Measurements from ENCODE around the gene FUT3. TPM values are rescaled to one million over a fixed set of nuclear protein-coding genes. Genes with fewer than 3 reads are reported as not detected.

The FUT3 gene
- polyA plus RNA-seq, 1 donor (not counting 4 experiments of a cell fraction or from before 2014, with no cell fraction given) = 2.9 TPM

- Histone ChIP-seq H3K4me2 (ENCODE audit: control insufficient read depth, extremely low read depth, insufficient read depth, low read depth, low read length) (no peak overlapping the region), H3K79me2 (ENCODE audit: control insufficient read depth, insufficient read depth, low read length) (no peaks in the 10 kb centered on the region), H3K9me1 (ENCODE audit: control insufficient read depth, extremely low read depth, insufficient read depth, low read length) (no peaks in the 10 kb centered on the region), H3K4me3 (ENCODE audit: control insufficient read depth in 2 of 3, extremely low read depth in 1 of 3, insufficient read depth in 2 of 3, low read depth in 1 of 3, low read length in 3 of 3) (no peak overlapping the region), H4K20me1 (ENCODE audit: control insufficient read depth, extremely low read depth, insufficient read depth, low read length) (no peaks in the 10 kb centered on the region), H3K27me3 (ENCODE audit: control insufficient read depth, extremely low read depth, insufficient read depth, low read length) (peaks cover 19% of the 10 kb centered on the region), H3K9ac (ENCODE audit: control insufficient read depth, extremely low read depth, insufficient read depth, low read length) (no peak overlapping the region), H3K36me3 (ENCODE audit: control insufficient read depth in 2 of 2, extremely low read depth in 1 of 2, insufficient read depth in 2 of 2, low read length in 2 of 2) (no peaks in the 10 kb centered on the region), H3K9me3 (ENCODE audit: control insufficient read depth, low read depth, low read length) (no peaks in the 10 kb centered on the region), H3K4me1 (ENCODE audit: control insufficient read depth, extremely low read depth, insufficient read depth, low read length) (no peaks in the 10 kb centered on the region), H2AFZ (ENCODE audit: control insufficient read depth, low read length) (no peak overlapping the region), H3K27ac (ENCODE audit: control insufficient read depth, insufficient read depth, low read length) (no peak overlapping the region)
- dilution Hi-C loops (cut with MboI; ENCODE audit: extremely low pct_ligation_motif_present, low sequenced_read_pairs) = no loop called here
- no peak for DNase-seq (ENCODE audit: low read depth, low spot score)
- no peak for FAIRE-seq
- TF ChIP-seq EZH2 (IDR thresholded peaks at IDR 0.05; ENCODE audit: low read length) (no peak), CTCF (optimal IDR thresholded peaks at IDR 0.05 in 1 of 3, IDR thresholded peaks at IDR 0.05 in 1 of 3, conservative IDR thresholded peaks at IDR 0.05 in 1 of 3; ENCODE audit: extremely low read depth in 1 of 3, insufficient read depth in 2 of 3, low read length in 3 of 3) (no peak)
These were observed 26.5 kb downstream of the FUT3 start for GRCh38 chr19:5824751-5825150.

- H3K9me3 ChIP-seq (ENCODE audit: control insufficient read depth, low read depth, low read length) = no peaks in the 10 kb centered on the region
- H3K9me1 ChIP-seq (ENCODE audit: control insufficient read depth, extremely low read depth, insufficient read depth, low read length) = no peaks in the 10 kb centered on the region
- no peaks in the 10 kb centered on the region for H3K36me3 ChIP-seq (ENCODE audit: control insufficient read depth in 2 of 2, extremely low read depth in 1 of 2, insufficient read depth in 2 of 2, low read length in 2 of 2)
- FAIRE-seq (no peak), DNase-seq (ENCODE audit: low read depth, low spot score) (no peak)
- peak; percentile 23 to 77 (median 50) for TF ChIP-seq CTCF (optimal IDR thresholded peaks at IDR 0.05 in 1 of 3, IDR thresholded peaks at IDR 0.05 in 1 of 3, conservative IDR thresholded peaks at IDR 0.05 in 1 of 3; ENCODE audit: extremely low read depth in 1 of 3, insufficient read depth in 2 of 3, low read length in 3 of 3)
- TF ChIP-seq EZH2 (IDR thresholded peaks at IDR 0.05; ENCODE audit: low read length) = no peak
- H3K4me2 ChIP-seq (ENCODE audit: control insufficient read depth, extremely low read depth, insufficient read depth, low read depth, low read length) = no peak overlapping the region
- H3K9ac ChIP-seq (ENCODE audit: control insufficient read depth, extremely low read depth, insufficient read depth, low read length) = no peak overlapping the region
- H3K27me3 ChIP-seq (ENCODE audit: control insufficient read depth, extremely low read depth, insufficient read depth, low read length) = peaks cover 9% of the 10 kb centered on the region
- H4K20me1 ChIP-seq (ENCODE audit: control insufficient read depth, extremely low read depth, insufficient read depth, low read length) = no peaks in the 10 kb centered on the region
- no peak overlapping the region for H3K4me3 ChIP-seq (ENCODE audit: control insufficient read depth in 2 of 3, extremely low read depth in 1 of 3, insufficient read depth in 2 of 3, low read depth in 1 of 3, low read length in 3 of 3)
- no peak overlapping the region for H3K27ac ChIP-seq (ENCODE audit: control insufficient read depth, insufficient read depth, low read length)
- dilution Hi-C loops (cut with MboI; ENCODE audit: extremely low pct_ligation_motif_present, low sequenced_read_pairs) = no loop called here
- no peaks in the 10 kb centered on the region for H3K4me1 ChIP-seq (ENCODE audit: control insufficient read depth, extremely low read depth, insufficient read depth, low read length)
- no peak overlapping the region for H2AFZ ChIP-seq (ENCODE audit: control insufficient read depth, low read length)
- H3K79me2 ChIP-seq (ENCODE audit: control insufficient read depth, insufficient read depth, low read length) = no peaks in the 10 kb centered on the region
These were observed 27.5 kb downstream of the FUT3 start for GRCh38 chr19:5823579-5824281.

Measured in keratinocyte (primary cell).